Measurements from ENCODE around the gene PACSIN2. TPM values are rescaled to one million over a fixed set of nuclear protein-coding genes. Genes with fewer than 3 reads are reported as not detected.

PACSIN2 gene
- total RNA-seq, 4 donors from 2014 or later, result 25.8 to 46.0 (median 27.8) TPM

DNA sequence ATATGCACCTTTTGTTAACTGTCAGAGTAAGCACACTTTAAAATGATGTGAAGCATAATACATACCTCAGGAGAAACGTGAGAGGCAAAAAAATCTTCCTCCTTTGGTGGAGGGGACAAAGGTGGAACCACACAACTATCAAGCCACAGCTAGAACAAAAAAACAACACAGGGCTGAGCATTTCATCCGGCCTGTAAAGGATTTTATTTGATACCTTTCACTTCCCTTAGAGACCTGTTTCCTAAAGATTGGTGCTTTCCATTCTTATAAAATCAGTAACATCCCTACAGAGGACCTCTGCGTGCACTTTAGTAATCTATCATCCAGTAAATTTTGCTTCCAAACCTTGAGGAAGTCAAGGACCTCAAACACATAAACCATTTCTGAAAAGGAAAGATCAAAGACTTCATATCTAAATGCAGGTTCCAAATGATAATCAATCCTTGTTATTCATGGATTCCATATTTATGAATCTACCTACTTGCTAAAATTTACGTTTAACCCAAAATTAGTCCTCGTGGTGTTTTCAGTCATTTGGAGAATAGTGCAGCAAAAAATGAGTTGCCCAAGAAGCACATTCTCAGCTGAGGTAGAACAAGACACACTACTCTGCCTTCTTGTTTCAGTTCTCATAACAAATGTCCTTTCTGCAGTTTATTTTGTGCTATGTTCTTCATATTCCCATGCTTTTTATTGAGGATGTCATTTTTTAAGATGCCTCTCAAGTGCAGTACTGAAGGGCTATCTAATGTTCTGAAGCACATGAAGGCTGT lies 180.6 kb downstream of the PACSIN2 start:
- H3K4me1 ChIP-seq, result no peaks in the 10 kb centered on the region
- H3K9me3 ChIP-seq, result no peaks in the 10 kb centered on the region
- no peak for TF ChIP-seq POLR2A (IDR thresholded peaks at IDR 0.05)
- TF ChIP-seq CTCF (IDR thresholded peaks at IDR 0.05), result no peak
- intact Hi-C loops (cut with DNase I), result no loop called here
- H3K36me3 ChIP-seq, result peaks cover 0 to 94% (median 10%) of the 10 kb centered on the region in 3 donors
- DNase-seq, result no peak
- H3K4me3 ChIP-seq, result no peak overlapping the region
- WGBS, 2 donors, result 76 to 79% methylated on average over 5 of the region's 5 CpGs
- no peak overlapping the region for H3K27ac ChIP-seq
- no peaks in the 10 kb centered on the region for H3K27me3 ChIP-seq

GRCh38 chr22:42833104-42833503 lies 181.8 kb downstream of the PACSIN2 start:
- TF ChIP-seq POLR2A (IDR thresholded peaks at IDR 0.05), result no peak
- no peak for TF ChIP-seq CTCF (IDR thresholded peaks at IDR 0.05)
- Histone ChIP-seq H3K4me1 (no peaks in the 10 kb centered on the region), H3K27ac (no peak overlapping the region), H3K36me3 (peaks cover 0 to 94% (median 10%) of the 10 kb centered on the region in 3 donors), H3K9me3 (no peaks in the 10 kb centered on the region), H3K4me3 (no peak overlapping the region), H3K27me3 (no peaks in the 10 kb centered on the region)
- intact Hi-C loops (cut with DNase I), result no loop called here
- no peak for DNase-seq

GRCh38 chr22:42831712-42832111 lies 183.2 kb downstream of the PACSIN2 start:
- no peak for DNase-seq

GRCh38 chr22:42830161-42830560 lies 184.8 kb downstream of the PACSIN2 start:
- DNase-seq, result no peak
- Histone ChIP-seq H3K4me1 (no peaks in the 10 kb centered on the region), H3K4me3 (no peak overlapping the region), H3K27me3 (no peaks in the 10 kb centered on the region), H3K9me3 (no peaks in the 10 kb centered on the region), H3K36me3 (peaks cover 0 to 100% (median 15%) of the 10 kb centered on the region in 3 donors), H3K27ac (no peak overlapping the region)
- WGBS, 2 donors, result 87 to 93% methylated on average over 5 of the region's 5 CpGs
- intact Hi-C loops (cut with DNase I), result no loop called here
- no peak for TF ChIP-seq POLR2A (IDR thresholded peaks at IDR 0.05)

More at GRCh38 chr22:42831712-42832111, 183.2 kb downstream of the PACSIN2 start:
- H3K4me3 ChIP-seq, result no peak overlapping the region
- H3K27ac ChIP-seq, result no peak overlapping the region
- intact Hi-C loops (cut with DNase I), result no loop called here
- TF ChIP-seq CTCF (IDR thresholded peaks at IDR 0.05) (no peak), POLR2A (IDR thresholded peaks at IDR 0.05) (no peak)
- no peaks in the 10 kb centered on the region for H3K9me3 ChIP-seq
- no peaks in the 10 kb centered on the region for H3K4me1 ChIP-seq
- WGBS, 2 donors, result 80 to 81% methylated on average over 4 of the region's 4 CpGs
- H3K36me3 ChIP-seq, result peaks cover 0 to 100% (median 10%) of the 10 kb centered on the region in 3 donors
- no peaks in the 10 kb centered on the region for H3K27me3 ChIP-seq

- Histone ChIP-seq H3K27ac (no peak overlapping the region), H3K9me3 (no peaks in the 10 kb centered on the region), H3K27me3 (no peaks in the 10 kb centered on the region), H3K36me3 (peaks cover 0 to 100% (median 21%) of the 10 kb centered on the region in 3 donors), H3K4me1 (no peaks in the 10 kb centered on the region), H3K4me3 (no peak overlapping the region)
- no peak for DNase-seq
- 62 to 78% methylated on average over 3 of the region's 3 CpGs for WGBS, 2 donors
- intact Hi-C loops (cut with DNase I), result no loop called here
- TF ChIP-seq POLR2A (IDR thresholded peaks at IDR 0.05) (no peak), CTCF (IDR thresholded peaks at IDR 0.05) (no peak)
Observed at GRCh38 chr22:42829302-42829701, 185.6 kb downstream of the PACSIN2 start.

Measured in esophagus squamous epithelium (tissue), 5 donors.